HepG2 (cell line): ENCODE results near the gene RPS27L. TPM values are rescaled to one million over a fixed set of nuclear protein-coding genes. Genes with fewer than 3 reads are reported as not detected.

Source experiments
- ATM ChIP-seq: fragments of 450-650 bp; IDR thresholded peaks from 2 replicates; pipeline ENCODE4 v1.7.1; 2017; ENCODE audit warnings: mild to moderate bottlenecking, borderline replicate concordance
- E2F2 ChIP-seq: sonication (generic); formaldehyde crosslinking; IDR thresholded peaks from 2 replicates; pipeline ENCODE4 v1.4.0; 2020; ENCODE audit warnings: missing genetic modification reagents, borderline replicate concordance
- ELF4 ChIP-seq: sonication (generic); formaldehyde crosslinking; IDR thresholded peaks from 2 replicates; pipeline ENCODE4 v1.5.0; 2020; ENCODE audit warnings: missing genetic modification reagents, mild to moderate bottlenecking, moderate library complexity, borderline replicate concordance
- MIXL1 ChIP-seq: IDR thresholded peaks from 2 replicates; pipeline ENCODE4 v1.6.1; 2016
- NAIF1 ChIP-seq: sonication (generic); formaldehyde crosslinking; IDR thresholded peaks from 2 replicates; pipeline ENCODE4 v1.5.0; 2020; ENCODE audit warnings: mild to moderate bottlenecking, missing genetic modification reagents, borderline replicate concordance
- NCOA2 ChIP-seq: sonication (generic); formaldehyde crosslinking; IDR thresholded peaks from 2 replicates; pipeline ENCODE4 v1.8.0; 2022; ENCODE audit warnings: inconsistent platforms
- PAX8 ChIP-seq: sonication (generic); formaldehyde crosslinking; IDR thresholded peaks from 2 replicates; pipeline ENCODE4 v1.8.0; 2022; ENCODE audit warnings: mild to moderate bottlenecking, missing genetic modification reagents, borderline replicate concordance
- SIN3B ChIP-seq: fragments of 150-350 bp; IDR thresholded peaks from 2 replicates; pipeline ENCODE4 v1.6.1; 2014; ENCODE audit warnings: low read length
- SMAD3 ChIP-seq: sonication (generic); formaldehyde crosslinking; IDR thresholded peaks from 2 replicates; pipeline ENCODE4 v1.4.0; 2020; ENCODE audit warnings: missing genetic modification reagents
- SMC3 ChIP-seq: IDR thresholded peaks from 2 replicates; pipeline ENCODE4 v1.6.1; 2011; ENCODE audit warnings: low read length, improper control_type of control experiment
- ZBTB20 ChIP-seq: sonication (generic); formaldehyde crosslinking; IDR thresholded peaks from 2 replicates; pipeline ENCODE4 v1.8.1; 2023; ENCODE audit warnings: missing genetic modification reagents, low read depth, mild to moderate bottlenecking, borderline replicate concordance
- ZNF335 ChIP-seq: sonication (generic); formaldehyde crosslinking; IDR thresholded peaks from 2 replicates; pipeline ENCODE4 v1.4.0; 2020; ENCODE audit warnings: missing genetic modification reagents
- ZNF431 ChIP-seq: sonication (generic); formaldehyde crosslinking; IDR thresholded peaks from 2 replicates; pipeline ENCODE4 v1.9.0; 2022; ENCODE audit warnings: missing genetic modification reagents, low read depth, mild to moderate bottlenecking, borderline replicate concordance
- ZNF432 ChIP-seq: sonication (generic); formaldehyde crosslinking; IDR thresholded peaks from 2 replicates; pipeline ENCODE4 v1.5.0; 2020; ENCODE audit warnings: missing genetic modification reagents, mild to moderate bottlenecking, borderline replicate concordance
- ZNF44 ChIP-seq: sonication (generic); formaldehyde crosslinking; IDR thresholded peaks from 2 replicates; pipeline ENCODE4 v1.5.1; 2020; ENCODE audit warnings: mild to moderate bottlenecking, missing genetic modification reagents
- ZNF501 ChIP-seq: sonication (generic); formaldehyde crosslinking; IDR thresholded peaks from 2 replicates; pipeline ENCODE4 v1.5.1; 2020; ENCODE audit warnings: mild to moderate bottlenecking, moderate library complexity, missing genetic modification reagents
- ZNF781 ChIP-seq: sonication (generic); formaldehyde crosslinking; IDR thresholded peaks from 2 replicates; pipeline ENCODE4 v1.5.1; 2020; ENCODE audit warnings: borderline replicate concordance, mild to moderate bottlenecking, missing genetic modification reagents; ENCODE audit errors: not compliant biosample characterization
- ZNF790 ChIP-seq: sonication (generic); formaldehyde crosslinking; IDR thresholded peaks from 2 replicates; pipeline ENCODE4 v1.8.0; 2022; ENCODE audit warnings: missing genetic modification reagents, mild to moderate bottlenecking, borderline replicate concordance
- ZSCAN25 ChIP-seq: sonication (generic); formaldehyde crosslinking; IDR thresholded peaks from 2 replicates; pipeline ENCODE4 v1.8.0; 2022; ENCODE audit warnings: mild to moderate bottlenecking, missing genetic modification reagents
- polyA plus RNA-seq, 8 experiments: library from polyadenylated mRNA; depleted of rRNA in 3 of 8; stranded (reverse) in 7 of 8; unstranded in 1 of 8; fragments of >200 nt; fragmentation: Illumina TruSeq in 4 of 8; extraction: Trizol in 4 of 8; gene quantifications; 2 replicates each; pipeline versions ENCODE4 v1.2.1 to v1.2.3, GENCODE V29; 2011 to 2016; ENCODE audit warnings: low read depth in 4 of 8, missing spikeins in 1 of 8, mixed read lengths in 1 of 8; ENCODE audit not compliant: insufficient read depth in 1 of 8
- total RNA-seq, 5 experiments: library from RNA; depleted of rRNA; stranded (reverse); fragments of >200 nt; fragmentation: Illumina TruSeq; extraction: Trizol; gene quantifications; 2 replicates each; pipeline ENCODE4 v1.2.3, GENCODE V29; 2016; ENCODE audit warnings: low read depth in 1 of 5
- TF ChIP-seq, protein P1 (sequence below): sonication (generic); formaldehyde crosslinking; IDR thresholded peaks from 2 replicates; pipeline ENCODE4 v1.4.0; 2020; ENCODE audit warnings: missing genetic modification reagents
- TF ChIP-seq, protein P2 (sequence below): sonication (generic); formaldehyde crosslinking; IDR thresholded peaks from 2 replicates; pipeline ENCODE4 v1.4.0; 2020; ENCODE audit warnings: missing genetic modification reagents
- TF ChIP-seq, protein P3 (sequence below): sonication (generic); formaldehyde crosslinking; IDR thresholded peaks from 2 replicates; pipeline ENCODE4; 2020; ENCODE audit warnings: missing genetic modification reagents, mild to moderate bottlenecking, borderline replicate concordance

The RPS27L gene
- total and polyA plus RNA-seq, 2 of the 13 experiments (the other 11 are each of a cell fraction or from before 2014, with no cell fraction given), result 231 to 433 TPM

DNA sequence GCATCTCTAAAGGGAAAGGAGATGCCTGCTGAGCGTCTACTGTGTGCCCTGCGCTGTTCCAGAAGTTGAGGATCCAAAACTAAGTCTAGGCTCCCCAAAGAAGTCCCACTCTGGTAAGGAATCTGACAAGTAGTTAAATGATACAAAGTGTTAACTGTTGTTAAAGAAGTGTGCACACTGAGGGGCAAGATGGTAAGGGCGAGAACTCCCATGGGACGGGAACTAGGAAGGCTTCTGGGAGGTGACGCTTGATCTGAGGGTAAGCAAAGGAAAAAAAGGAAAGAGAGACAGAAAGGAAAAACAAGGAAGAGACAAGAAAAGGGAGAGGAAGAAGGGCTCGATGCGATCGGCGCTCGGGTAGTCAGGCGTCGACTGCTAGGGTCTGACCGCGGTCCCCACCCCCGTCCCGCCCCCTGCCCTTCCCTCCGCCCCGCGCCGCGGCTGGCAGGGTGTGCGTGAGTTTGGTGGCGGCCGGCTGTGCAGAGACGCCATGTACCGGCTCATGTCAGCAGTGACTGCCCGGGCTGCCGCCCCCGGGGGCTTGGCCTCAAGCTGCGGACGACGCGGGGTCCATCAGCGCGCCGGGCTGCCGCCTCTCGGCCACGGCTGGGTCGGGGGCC is 35.8 kb downstream of the RPS27L start, which contains the start of gene LACTB (continued):
- TF ChIP-seq, protein P1, sequence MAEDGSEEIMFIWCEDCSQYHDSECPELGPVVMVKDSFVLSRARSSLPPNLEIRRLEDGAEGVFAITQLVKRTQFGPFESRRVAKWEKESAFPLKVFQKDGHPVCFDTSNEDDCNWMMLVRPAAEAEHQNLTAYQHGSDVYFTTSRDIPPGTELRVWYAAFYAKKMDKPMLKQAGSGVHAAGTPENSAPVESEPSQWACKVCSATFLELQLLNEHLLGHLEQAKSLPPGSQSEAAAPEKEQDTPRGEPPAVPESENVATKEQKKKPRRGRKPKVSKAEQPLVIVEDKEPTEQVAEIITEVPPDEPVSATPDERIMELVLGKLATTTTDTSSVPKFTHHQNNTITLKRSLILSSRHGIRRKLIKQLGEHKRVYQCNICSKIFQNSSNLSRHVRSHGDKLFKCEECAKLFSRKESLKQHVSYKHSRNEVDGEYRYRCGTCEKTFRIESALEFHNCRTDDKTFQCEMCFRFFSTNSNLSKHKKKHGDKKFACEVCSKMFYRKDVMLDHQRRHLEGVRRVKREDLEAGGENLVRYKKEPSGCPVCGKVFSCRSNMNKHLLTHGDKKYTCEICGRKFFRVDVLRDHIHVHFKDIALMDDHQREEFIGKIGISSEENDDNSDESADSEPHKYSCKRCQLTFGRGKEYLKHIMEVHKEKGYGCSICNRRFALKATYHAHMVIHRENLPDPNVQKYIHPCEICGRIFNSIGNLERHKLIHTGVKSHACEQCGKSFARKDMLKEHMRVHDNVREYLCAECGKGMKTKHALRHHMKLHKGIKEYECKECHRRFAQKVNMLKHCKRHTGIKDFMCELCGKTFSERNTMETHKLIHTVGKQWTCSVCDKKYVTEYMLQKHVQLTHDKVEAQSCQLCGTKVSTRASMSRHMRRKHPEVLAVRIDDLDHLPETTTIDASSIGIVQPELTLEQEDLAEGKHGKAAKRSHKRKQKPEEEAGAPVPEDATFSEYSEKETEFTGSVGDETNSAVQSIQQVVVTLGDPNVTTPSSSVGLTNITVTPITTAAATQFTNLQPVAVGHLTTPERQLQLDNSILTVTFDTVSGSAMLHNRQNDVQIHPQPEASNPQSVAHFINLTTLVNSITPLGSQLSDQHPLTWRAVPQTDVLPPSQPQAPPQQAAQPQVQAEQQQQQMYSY (CRISPR knock-in tag), result no peak
- TF ChIP-seq ATM (no peak), ZSCAN25 (no peak), ZBTB20 (CRISPR knock-in tag) (no peak), ELF4 (CRISPR knock-in tag) (no peak), ZNF432 (CRISPR knock-in tag) (no peak), SMAD3 (CRISPR knock-in tag) (no peak), ZNF781 (no peak), ZNF335 (CRISPR knock-in tag) (peak; percentile 60; the same call in 1 of the 2 replicates), ZNF44 (CRISPR knock-in tag) (no peak), SIN3B (peak; percentile 18; the same call in 1 of the 2 replicates), NAIF1 (CRISPR knock-in tag) (no peak), PAX8 (CRISPR knock-in tag) (no peak), ZNF501 (CRISPR knock-in tag) (no peak), NCOA2 (CRISPR knock-in tag) (no peak), SMC3 (no peak), ZNF790 (no peak), MIXL1 (CRISPR knock-in tag) (no peak), ZNF431 (no peak), E2F2 (no peak)
- TF ChIP-seq, protein P2, sequence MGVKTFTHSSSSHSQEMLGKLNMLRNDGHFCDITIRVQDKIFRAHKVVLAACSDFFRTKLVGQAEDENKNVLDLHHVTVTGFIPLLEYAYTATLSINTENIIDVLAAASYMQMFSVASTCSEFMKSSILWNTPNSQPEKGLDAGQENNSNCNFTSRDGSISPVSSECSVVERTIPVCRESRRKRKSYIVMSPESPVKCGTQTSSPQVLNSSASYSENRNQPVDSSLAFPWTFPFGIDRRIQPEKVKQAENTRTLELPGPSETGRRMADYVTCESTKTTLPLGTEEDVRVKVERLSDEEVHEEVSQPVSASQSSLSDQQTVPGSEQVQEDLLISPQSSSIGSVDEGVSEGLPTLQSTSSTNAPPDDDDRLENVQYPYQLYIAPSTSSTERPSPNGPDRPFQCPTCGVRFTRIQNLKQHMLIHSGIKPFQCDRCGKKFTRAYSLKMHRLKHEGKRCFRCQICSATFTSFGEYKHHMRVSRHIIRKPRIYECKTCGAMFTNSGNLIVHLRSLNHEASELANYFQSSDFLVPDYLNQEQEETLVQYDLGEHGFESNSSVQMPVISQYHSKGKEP (CRISPR knock-in tag), result no peak
- TF ChIP-seq, protein P3, sequence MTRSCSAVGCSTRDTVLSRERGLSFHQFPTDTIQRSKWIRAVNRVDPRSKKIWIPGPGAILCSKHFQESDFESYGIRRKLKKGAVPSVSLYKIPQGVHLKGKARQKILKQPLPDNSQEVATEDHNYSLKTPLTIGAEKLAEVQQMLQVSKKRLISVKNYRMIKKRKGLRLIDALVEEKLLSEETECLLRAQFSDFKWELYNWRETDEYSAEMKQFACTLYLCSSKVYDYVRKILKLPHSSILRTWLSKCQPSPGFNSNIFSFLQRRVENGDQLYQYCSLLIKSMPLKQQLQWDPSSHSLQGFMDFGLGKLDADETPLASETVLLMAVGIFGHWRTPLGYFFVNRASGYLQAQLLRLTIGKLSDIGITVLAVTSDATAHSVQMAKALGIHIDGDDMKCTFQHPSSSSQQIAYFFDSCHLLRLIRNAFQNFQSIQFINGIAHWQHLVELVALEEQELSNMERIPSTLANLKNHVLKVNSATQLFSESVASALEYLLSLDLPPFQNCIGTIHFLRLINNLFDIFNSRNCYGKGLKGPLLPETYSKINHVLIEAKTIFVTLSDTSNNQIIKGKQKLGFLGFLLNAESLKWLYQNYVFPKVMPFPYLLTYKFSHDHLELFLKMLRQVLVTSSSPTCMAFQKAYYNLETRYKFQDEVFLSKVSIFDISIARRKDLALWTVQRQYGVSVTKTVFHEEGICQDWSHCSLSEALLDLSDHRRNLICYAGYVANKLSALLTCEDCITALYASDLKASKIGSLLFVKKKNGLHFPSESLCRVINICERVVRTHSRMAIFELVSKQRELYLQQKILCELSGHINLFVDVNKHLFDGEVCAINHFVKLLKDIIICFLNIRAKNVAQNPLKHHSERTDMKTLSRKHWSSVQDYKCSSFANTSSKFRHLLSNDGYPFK, result no peak
